ENCODE measurements around the gene IRAK3. TPM values are rescaled to one million over a fixed set of nuclear protein-coding genes. Genes with fewer than 3 reads are reported as not detected.
"Not testable (repeated sequence)": the region's sequence is repeated elsewhere in the genome, so short reads cannot be mapped to it uniquely, and the experiment has no call there.

The IRAK3 gene
- total RNA-seq, 4 donors from 2014 or later: 4.3 to 7.8 (median 5.4) TPM

DNA sequence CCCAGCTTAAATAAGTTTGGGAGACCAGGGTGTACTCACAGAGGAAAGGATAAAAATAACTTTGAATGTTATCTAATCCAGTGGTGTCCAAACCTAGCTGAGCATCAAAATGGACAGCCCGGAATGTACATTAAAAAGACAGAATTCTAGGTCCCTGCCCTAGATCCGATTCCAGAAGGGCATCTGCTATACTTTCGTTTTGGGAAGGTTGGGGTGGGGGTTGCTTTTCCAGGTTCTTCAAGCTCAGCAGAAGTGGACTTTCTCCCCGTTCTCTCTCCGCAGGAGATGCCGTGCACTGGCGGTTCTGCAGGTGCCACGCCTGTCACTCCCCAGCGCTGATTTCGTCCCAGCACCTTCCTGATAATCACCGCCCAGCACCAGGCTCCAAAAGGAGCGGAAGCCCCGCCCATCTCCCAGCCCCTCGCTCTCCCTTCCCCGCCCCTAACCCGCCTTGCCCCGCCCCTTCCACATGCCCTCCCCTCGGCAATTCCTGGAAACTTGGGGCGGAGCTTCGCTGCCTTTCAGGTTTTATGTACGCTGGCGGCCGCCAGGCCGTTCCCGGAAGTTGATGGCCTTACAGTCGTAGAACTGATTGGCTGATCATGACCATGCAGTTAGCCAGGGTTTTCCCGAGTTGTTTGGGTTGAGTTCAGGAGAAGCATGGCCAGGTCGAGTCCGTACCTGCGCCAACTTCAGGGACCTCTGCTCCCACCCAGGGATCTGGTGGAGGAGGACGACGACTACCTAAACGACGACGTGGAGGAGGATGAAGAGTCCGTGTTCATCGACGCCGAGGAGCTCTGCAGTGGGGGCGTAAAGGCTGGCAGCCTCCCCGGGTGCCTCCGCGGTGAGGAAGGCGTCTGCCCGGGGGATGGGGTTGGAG lies 113.2 kb downstream of the IRAK3 start, which contains the start of gene HELB:
Gene HELB (plus strand): TSS at position 550 of the 883 bp plus-strand sequence. CDS start 111 bp downstream, at position 661.
- ATAC-seq (peak; percentile 97 to 99), DNase-seq (peak; percentile 93 to 95)
- in situ Hi-C loops (cut with MboI; ENCODE audit: low sequenced_read_pairs in 4 of 4) (loop anchor here in 1 of 4 donors (25.0 kb wide), 1 partner anchor 140 kb away; the partner anchor contains the start of gene TMBIM4), intact Hi-C loops (cut with DNase I; ENCODE audit: low total_unique reads) (loop anchor here (5.0 to 10.0 kb wide), 3 partner anchors 137 to 1690 kb away; partner anchors contain the start of genes LLPH, RASSF3 and TMBIM4)
- TF ChIP-seq POLR2A (IDR thresholded peaks at IDR 0.05): peak in 1 of 2 donors; percentile 47
- TF ChIP-seq, protein P1, sequence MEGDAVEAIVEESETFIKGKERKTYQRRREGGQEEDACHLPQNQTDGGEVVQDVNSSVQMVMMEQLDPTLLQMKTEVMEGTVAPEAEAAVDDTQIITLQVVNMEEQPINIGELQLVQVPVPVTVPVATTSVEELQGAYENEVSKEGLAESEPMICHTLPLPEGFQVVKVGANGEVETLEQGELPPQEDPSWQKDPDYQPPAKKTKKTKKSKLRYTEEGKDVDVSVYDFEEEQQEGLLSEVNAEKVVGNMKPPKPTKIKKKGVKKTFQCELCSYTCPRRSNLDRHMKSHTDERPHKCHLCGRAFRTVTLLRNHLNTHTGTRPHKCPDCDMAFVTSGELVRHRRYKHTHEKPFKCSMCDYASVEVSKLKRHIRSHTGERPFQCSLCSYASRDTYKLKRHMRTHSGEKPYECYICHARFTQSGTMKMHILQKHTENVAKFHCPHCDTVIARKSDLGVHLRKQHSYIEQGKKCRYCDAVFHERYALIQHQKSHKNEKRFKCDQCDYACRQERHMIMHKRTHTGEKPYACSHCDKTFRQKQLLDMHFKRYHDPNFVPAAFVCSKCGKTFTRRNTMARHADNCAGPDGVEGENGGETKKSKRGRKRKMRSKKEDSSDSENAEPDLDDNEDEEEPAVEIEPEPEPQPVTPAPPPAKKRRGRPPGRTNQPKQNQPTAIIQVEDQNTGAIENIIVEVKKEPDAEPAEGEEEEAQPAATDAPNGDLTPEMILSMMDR (IDR thresholded peaks at IDR 0.05 in 4 of 5, conservative IDR thresholded peaks at IDR 0.05 in 1 of 5): no peak
- H3K9me3 ChIP-seq: no peaks in the 10 kb centered on the region
- no peaks in the 10 kb centered on the region for H3K36me3 ChIP-seq
- H3K4me1 ChIP-seq: peaks cover 9 to 15% of the 10 kb centered on the region in 2 donors
- no peaks in the 10 kb centered on the region for H3K27me3 ChIP-seq
- peak within 1 kb of the TSS; percentile 62 to 88 (median 77) for H3K4me3 ChIP-seq
- peak within 1 kb of the TSS; percentile 69 to 80 (median 74) for H3K27ac ChIP-seq

DNA sequence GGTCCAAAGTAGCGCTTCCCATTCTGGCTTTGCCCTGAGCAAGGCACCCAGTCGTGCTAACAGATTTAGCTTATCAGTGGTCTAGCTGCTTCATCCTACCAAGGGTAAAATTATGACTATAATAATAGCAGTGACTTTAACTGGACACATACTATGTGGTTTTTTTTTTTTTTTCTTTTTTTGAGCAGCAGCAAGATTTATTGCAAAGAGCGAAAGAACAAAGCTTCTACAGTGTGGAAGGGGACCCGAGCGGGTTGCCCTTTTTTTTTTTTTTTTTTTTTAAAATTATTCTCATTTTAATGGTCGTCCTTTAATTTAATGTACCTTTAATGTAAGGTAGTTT lies 113.8 kb downstream of the IRAK3 start:
- H3K4me1 ChIP-seq: peaks cover 9 to 15% of the 10 kb centered on the region in 2 donors
- intact Hi-C loops (cut with DNase I; ENCODE audit: low total_unique reads) (loop anchor here (5.0 to 10.0 kb wide), 3 partner anchors 138 to 1690 kb away; partner anchors contain the start of genes LLPH, RASSF3 and TMBIM4), in situ Hi-C loops (cut with MboI; ENCODE audit: low sequenced_read_pairs in 4 of 4) (loop anchor here in 1 of 4 donors (25.0 kb wide), 1 partner anchor 140 kb away; the partner anchor contains the start of gene TMBIM4)
- no peak for ATAC-seq
- H3K27me3 ChIP-seq: no peaks in the 10 kb centered on the region
- H3K27ac ChIP-seq: peak overlapping the region; percentile 69 to 80 (median 74)
- H3K9me3 ChIP-seq: no peaks in the 10 kb centered on the region
- no peak for DNase-seq
- TF ChIP-seq POLR2A (IDR thresholded peaks at IDR 0.05): no peak
- TF ChIP-seq, protein P1 (IDR thresholded peaks at IDR 0.05 in 4 of 5, conservative IDR thresholded peaks at IDR 0.05 in 1 of 5): no peak
- peak overlapping the region; percentile 62 to 88 (median 77) for H3K4me3 ChIP-seq
- no peaks in the 10 kb centered on the region for H3K36me3 ChIP-seq

DNA sequence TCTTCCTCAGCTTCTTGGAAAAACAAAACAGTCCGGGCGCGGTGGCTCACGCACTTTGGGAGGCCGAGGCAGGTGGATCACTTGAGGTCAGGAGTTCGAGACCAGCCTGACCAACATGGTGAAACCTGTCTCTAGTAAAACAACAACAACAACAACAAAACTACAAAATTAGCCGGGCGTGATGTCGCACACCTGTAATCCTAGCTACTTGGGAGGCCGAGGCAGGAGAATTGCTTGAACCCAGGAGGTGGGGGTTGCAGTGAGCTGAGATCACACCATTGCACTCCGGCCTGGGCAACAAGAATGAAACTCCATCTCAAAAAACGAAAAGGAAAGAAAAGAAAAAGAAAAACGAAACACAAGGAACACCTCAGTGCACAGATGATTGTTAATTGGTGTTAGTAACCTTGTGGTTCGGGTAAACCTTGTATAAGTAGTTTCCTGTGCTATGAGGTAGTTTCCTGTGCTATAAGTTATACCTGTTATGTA lies 114.3 kb downstream of the IRAK3 start:
- not testable (repeated sequence) for H3K9me3 ChIP-seq, H3K36me3 ChIP-seq, H3K27ac ChIP-seq, H3K27me3 ChIP-seq, DNase-seq, ATAC-seq
- in situ Hi-C loops (cut with MboI; ENCODE audit: low sequenced_read_pairs in 4 of 4) (loop anchor here in 1 of 4 donors (25.0 kb wide), 1 partner anchor 141 kb away; the partner anchor contains the start of gene TMBIM4), intact Hi-C loops (cut with DNase I; ENCODE audit: low total_unique reads) (loop anchor here (5.0 to 10.0 kb wide), 3 partner anchors 139 to 1691 kb away; partner anchors contain the start of genes LLPH, RASSF3 and TMBIM4)
- H3K4me1 ChIP-seq: peaks cover 9 to 15% of the 10 kb centered on the region in 2 donors
- peak overlapping the region in 1 of 4 donors; percentile 75 for H3K4me3 ChIP-seq

Other genes with a start within 250 kb of the IRAK3 start
- 10 to 100 TPM in 2 of 4 donors, 1 to 10 TPM in 2; 9.5 to 21.4 (median 12.5) TPM for gene LLPH, start 58.5 kb upstream of the IRAK3 start, total RNA-seq
- gene TMBIM4, start 19.2 kb upstream of the IRAK3 start, total RNA-seq: 100 to 1,000 TPM in 1 of 4 donors, 10 to 100 TPM in 3; 73.5 to 110 (median 80.9) TPM
- gene HELB, start 113.3 kb downstream of the IRAK3 start, total RNA-seq: 1 to 10 TPM in 2 of 4 donors, under 1 TPM in 2; 0.49 to 1.2 (median 0.82) TPM

All from gastrocnemius medialis (tissue), 4 donors.